Suprapubic skin (tissue), 4 donors: ENCODE data around the gene RTEL1.

ENCODE experiments used
- POLR2A ChIP-seq, 2 donors: fragments of 450-650 bp; IDR thresholded peaks; one replicate each; pipeline ENCODE4 v1.6.1; 2017; ENCODE audit warnings: antibody characterized with exemption in 2 of 2, mild to moderate bottlenecking in 2 of 2, moderate library complexity in 2 of 2
- POLR2AphosphoS5 ChIP-seq, 3 donors: sonication (generic); formaldehyde crosslinking; IDR thresholded peaks; one replicate each; pipeline ENCODE4 v1.6.1; 2017; ENCODE audit warnings: antibody characterized with exemption in 3 of 3
- TF ChIP-seq, protein P1 (sequence below), 2 donors: fragments of 200-600 bp in 1 of 2; fragments of 450-650 bp in 1 of 2; sonication (generic) in 1 of 2; IDR thresholded peaks; one replicate each; pipeline ENCODE4 v1.5.1; 2016 to 2019; ENCODE audit warnings: antibody characterized with exemption in 2 of 2, mild to moderate bottlenecking in 1 of 2, moderate library complexity in 1 of 2

GRCh38 chr20:63702751-63703470 lies 44.8 kb downstream of the RTEL1 start:
- TF ChIP-seq, protein P1, sequence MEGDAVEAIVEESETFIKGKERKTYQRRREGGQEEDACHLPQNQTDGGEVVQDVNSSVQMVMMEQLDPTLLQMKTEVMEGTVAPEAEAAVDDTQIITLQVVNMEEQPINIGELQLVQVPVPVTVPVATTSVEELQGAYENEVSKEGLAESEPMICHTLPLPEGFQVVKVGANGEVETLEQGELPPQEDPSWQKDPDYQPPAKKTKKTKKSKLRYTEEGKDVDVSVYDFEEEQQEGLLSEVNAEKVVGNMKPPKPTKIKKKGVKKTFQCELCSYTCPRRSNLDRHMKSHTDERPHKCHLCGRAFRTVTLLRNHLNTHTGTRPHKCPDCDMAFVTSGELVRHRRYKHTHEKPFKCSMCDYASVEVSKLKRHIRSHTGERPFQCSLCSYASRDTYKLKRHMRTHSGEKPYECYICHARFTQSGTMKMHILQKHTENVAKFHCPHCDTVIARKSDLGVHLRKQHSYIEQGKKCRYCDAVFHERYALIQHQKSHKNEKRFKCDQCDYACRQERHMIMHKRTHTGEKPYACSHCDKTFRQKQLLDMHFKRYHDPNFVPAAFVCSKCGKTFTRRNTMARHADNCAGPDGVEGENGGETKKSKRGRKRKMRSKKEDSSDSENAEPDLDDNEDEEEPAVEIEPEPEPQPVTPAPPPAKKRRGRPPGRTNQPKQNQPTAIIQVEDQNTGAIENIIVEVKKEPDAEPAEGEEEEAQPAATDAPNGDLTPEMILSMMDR (IDR thresholded peaks at IDR 0.05) = no peak
- no peak for TF ChIP-seq POLR2AphosphoS5 (IDR thresholded peaks at IDR 0.05)
- no peak for TF ChIP-seq POLR2A (IDR thresholded peaks at IDR 0.05)
